HFFc6 (cell line): Measurements from ENCODE around the gene RILPL2. TPM values are rescaled to one million over a fixed set of nuclear protein-coding genes. Genes with fewer than 3 reads are reported as not detected.

Experiments
- DNase-seq: peaks from one replicate; pipeline ENCODE4 v3.0.0-alpha.2; 2018
- H3K27ac Mint-ChIP-seq: 2 replicates; pipeline ENCODE4 v1.8.0; 2020; ENCODE audit warnings: mild to moderate bottlenecking, mixed read lengths
- H3K27me3 Mint-ChIP-seq: 2 replicates; pipeline ENCODE4 v1.8.0; 2021; ENCODE audit warnings: mild to moderate bottlenecking, moderate library complexity, mixed read lengths; ENCODE audit not compliant: insufficient read depth
- H3K36me3 Mint-ChIP-seq: 2 replicates; pipeline ENCODE4 v1.8.0; 2021; ENCODE audit warnings: low read depth, mixed read lengths
- H3K4me1 Mint-ChIP-seq: 2 replicates; pipeline ENCODE4 v1.8.0; 2020; ENCODE audit warnings: low read depth, mixed read lengths
- H3K4me3 Mint-ChIP-seq: 2 replicates; pipeline ENCODE4 v1.8.0; 2020; ENCODE audit warnings: mild to moderate bottlenecking, moderate library complexity, mixed read lengths
- H3K9me3 Mint-ChIP-seq: 2 replicates; pipeline ENCODE4 v1.8.0; 2020; ENCODE audit warnings: mild to moderate bottlenecking, mixed read lengths
- total RNA-seq, 6 experiments: library from RNA; stranded (reverse); fragmentation: NEBNext Ultra II Directional; extraction: Animal tissue kit (Norgen Biotek cat#: 25700); gene quantifications; 2 replicates in 1 of 6; 3 replicates in 5 of 6; pipeline ENCODE4 v1.2.3, GENCODE V29; 2021
- TF ChIP-seq, protein P1 (sequence below): fragments of 200-600 bp; sonication (generic); IDR thresholded peaks from 2 replicates; pipeline ENCODE4 v1.5.0; 2021; ENCODE audit warnings: antibody characterized with exemption, mild to moderate bottlenecking

Gene RILPL2
- total RNA-seq, 6 experiments from 2014 or later = 4.4 to 6.0 (median 5.5) TPM

DNA sequence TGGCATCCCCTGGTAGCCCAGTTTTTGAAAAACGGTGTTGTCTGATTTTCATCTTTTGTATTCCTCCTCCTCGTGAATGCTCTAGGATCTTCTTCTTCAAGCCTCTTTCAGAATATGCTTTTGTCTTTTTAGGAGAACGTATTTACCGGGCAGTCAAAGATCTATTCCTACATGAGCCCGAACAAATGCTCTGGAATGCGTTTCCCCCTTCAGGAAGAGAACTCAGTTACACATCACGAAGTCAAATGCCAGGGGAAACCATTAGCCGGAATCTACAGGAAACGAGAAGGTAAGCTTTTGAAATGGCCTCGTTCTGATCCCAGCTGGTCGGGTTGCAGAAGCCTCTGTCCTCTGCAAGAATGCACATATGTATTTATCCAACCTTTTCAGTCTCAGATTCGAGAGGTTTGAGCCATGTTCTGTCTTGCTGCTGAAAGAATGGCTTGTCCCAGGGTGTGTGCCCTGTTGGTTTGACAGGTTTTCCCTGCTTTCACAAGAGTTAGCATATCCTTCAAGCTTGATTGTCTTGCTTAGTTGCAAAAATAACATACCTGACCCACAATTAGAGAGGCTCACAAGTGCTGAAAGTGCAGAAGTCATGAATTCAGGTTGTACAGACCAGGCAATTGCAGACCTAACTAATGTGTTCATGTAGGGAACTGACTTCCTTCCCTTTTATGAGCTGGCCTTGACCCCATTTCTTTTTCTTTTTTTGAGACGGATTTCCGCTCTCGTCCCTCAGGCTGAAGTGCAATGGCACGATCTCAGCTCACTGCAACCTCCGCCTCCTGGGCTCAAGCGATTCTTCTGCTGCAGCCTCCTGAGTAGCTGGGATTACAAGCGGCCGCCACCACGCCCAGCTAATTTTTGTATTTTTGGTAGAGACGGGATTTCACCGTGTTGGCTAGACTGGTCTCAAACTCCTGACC, 45.7 kb downstream of the RILPL2 start:
- DNase-seq = peak; percentile 27
- Mint-ChIP-seq H3K4me1 (peaks cover 61% of the 10 kb centered on the region), H3K4me3 (peak overlapping the region; percentile 94), H3K36me3 (peaks cover 46% of the 10 kb centered on the region), H3K27me3 (peaks cover 2% of the 10 kb centered on the region), H3K9me3 (no peaks in the 10 kb centered on the region), H3K27ac (peak overlapping the region; percentile 72)
- TF ChIP-seq, protein P1, sequence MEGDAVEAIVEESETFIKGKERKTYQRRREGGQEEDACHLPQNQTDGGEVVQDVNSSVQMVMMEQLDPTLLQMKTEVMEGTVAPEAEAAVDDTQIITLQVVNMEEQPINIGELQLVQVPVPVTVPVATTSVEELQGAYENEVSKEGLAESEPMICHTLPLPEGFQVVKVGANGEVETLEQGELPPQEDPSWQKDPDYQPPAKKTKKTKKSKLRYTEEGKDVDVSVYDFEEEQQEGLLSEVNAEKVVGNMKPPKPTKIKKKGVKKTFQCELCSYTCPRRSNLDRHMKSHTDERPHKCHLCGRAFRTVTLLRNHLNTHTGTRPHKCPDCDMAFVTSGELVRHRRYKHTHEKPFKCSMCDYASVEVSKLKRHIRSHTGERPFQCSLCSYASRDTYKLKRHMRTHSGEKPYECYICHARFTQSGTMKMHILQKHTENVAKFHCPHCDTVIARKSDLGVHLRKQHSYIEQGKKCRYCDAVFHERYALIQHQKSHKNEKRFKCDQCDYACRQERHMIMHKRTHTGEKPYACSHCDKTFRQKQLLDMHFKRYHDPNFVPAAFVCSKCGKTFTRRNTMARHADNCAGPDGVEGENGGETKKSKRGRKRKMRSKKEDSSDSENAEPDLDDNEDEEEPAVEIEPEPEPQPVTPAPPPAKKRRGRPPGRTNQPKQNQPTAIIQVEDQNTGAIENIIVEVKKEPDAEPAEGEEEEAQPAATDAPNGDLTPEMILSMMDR = peak; percentile 34; the same call in 1 of the 2 replicates

DNA sequence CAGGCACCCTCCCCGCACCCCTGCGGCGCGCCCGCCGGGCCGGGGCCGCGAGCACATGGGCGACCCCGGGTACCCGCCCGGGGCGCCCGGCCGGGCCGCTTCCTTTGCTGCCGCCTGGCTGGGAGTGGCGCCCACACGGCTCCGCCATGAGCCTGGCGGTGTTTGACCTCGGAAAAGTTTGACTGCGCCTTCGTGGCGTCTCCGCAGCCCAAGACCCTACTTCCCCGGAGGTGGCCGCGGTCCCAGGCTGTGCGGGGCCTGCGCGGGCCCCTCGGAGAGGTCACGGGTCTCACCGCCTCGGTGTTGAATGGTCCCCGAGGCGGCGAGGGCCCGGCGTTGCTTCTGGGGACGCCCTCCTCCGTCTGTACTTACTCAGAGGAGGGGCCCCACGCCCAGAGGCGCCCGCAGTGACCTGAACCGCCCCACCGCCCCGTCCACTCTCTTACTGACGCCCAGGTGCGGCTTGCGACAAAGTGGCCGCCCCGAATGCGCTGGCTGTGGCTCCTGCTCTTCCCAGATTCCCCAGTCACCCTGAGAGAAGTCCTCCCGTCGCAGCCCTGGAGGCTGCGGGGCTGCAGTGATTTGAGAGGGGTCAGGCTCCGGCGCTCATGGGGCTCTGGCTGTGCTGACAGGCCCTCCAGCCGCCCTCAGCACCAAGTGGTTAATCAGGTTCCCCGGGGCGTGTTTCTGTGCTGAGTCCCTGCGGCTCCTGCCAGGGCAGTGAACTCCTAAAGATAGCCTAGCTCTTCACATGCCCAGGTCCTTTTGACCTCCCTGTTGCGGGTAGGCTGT, 46.7 kb downstream of the RILPL2 start:
- Mint-ChIP-seq H3K27ac (peak overlapping the region; percentile 72), H3K36me3 (peaks cover 40% of the 10 kb centered on the region), H3K9me3 (no peaks in the 10 kb centered on the region), H3K4me1 (peaks cover 56% of the 10 kb centered on the region), H3K27me3 (peaks cover 2% of the 10 kb centered on the region), H3K4me3 (peak overlapping the region; percentile 94)
- TF ChIP-seq, protein P1 = no peak
- peak; percentile 25 for DNase-seq

DNA sequence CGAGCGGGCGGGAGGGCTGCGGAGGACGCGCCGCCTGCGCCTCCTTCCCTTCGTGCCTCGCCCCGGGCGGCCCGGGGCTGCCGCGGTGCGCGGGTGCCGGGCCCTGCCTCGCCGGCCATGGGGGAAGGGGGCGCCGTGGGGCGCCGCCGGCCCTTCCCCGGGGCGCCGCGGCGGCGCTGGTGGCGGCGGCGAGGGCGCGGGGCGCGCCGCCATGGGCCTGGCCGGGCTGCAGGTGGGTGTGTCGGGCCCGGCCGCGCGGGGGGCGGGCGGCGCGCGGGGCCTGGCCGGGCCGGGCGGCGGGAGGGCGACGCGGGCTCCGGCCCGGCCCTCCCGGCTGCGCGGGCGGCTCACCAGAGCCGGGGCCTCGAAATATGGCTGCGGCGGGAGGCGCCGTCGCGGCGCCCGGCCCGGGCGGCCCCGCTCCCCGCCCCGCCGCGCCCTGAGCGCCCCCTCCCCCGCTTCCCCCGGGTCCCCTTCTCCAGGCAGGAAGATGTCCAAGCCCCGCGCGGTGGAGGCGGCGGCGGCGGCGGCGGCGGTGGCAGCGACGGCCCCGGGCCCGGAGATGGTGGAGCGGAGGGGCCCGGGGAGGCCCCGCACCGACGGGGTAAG, 47.4 kb downstream of the RILPL2 start:
- peaks cover 2% of the 10 kb centered on the region for H3K27me3 Mint-ChIP-seq
- no peaks in the 10 kb centered on the region for H3K9me3 Mint-ChIP-seq
- no peak for DNase-seq
- peaks cover 54% of the 10 kb centered on the region for H3K4me1 Mint-ChIP-seq
- H3K27ac Mint-ChIP-seq = no peak overlapping the region
- H3K4me3 Mint-ChIP-seq = no peak overlapping the region
- TF ChIP-seq, protein P1 = no peak
- H3K36me3 Mint-ChIP-seq = peaks cover 40% of the 10 kb centered on the region

DNA sequence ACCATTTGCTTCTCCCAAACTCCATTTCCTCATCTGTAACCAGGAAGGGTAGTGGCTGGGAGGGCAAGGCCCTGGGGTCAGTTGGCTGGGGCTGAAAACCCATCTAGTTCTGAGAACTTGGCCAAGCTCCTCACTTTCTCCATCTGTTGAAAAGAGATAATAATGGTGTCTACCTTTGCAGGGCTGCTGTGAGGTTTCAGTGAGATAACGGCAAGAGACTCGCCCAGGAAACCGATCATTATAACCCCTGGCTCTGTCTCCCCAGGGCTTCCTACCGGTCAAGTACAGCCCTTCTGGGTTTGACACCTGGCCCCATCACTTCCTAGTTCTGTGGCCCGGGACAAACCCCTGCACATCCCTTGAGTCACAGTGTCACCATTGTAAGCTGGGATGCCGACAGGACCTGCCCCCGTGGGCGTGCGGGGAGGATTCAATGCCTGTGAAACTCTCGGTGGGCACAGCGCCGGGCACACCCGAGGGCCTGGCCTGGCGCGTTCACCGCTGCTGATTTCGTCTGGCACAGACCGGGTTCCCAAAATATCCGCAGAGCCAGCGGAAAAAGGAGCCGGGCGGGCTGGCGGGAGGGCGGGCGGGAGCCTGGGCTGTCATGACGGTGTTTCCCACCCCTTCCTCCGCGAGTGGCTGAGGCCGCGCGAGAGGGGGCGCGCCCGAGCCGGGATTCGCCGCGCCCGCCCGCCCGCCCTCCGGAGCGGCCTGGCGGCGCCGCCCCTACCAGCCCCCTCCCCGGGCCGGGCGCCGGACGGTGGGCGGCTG, 48.1 kb downstream of the RILPL2 start:
- TF ChIP-seq, protein P1 = no peak; the same call in 1 of the 2 replicates
- peak; percentile 44 for DNase-seq
- Mint-ChIP-seq H3K27ac (peak overlapping the region; percentile 88), H3K4me3 (peak overlapping the region; percentile 84), H3K27me3 (peaks cover 2% of the 10 kb centered on the region), H3K4me1 (peaks cover 51% of the 10 kb centered on the region), H3K9me3 (no peaks in the 10 kb centered on the region), H3K36me3 (peaks cover 37% of the 10 kb centered on the region)
